Esophagus muscularis mucosa (tissue), 4 donors: ENCODE data around the gene SHC1. TPM values are rescaled to one million over a fixed set of nuclear protein-coding genes. Genes with fewer than 3 reads are reported as not detected.
"Not testable (repeated sequence)": the region's sequence is repeated elsewhere in the genome, so short reads cannot be mapped to it uniquely, and the experiment has no call there.

ENCODE experiments used
- DNase-seq: peaks from one replicate; pipeline ENCODE4 v3.0.0-alpha.2; 2017; ENCODE audit errors: extremely low spot score
- H3K27ac ChIP-seq, 4 donors: fragments of 200-600 bp; sonication (generic); replicated peaks in 1 of 4; 1 replicate in 3 of 4; 2 replicates in 1 of 4; pipeline ENCODE4 v1.5.1; 2016 to 2019; ENCODE audit warnings: mild to moderate bottlenecking in 1 of 4
- H3K27me3 ChIP-seq, 4 donors: fragments of 200-600 bp; sonication (generic); one replicate each; pipeline versions ENCODE4 v1.5.1 to v1.6.0; 2016 to 2019
- H3K36me3 ChIP-seq, 4 donors: fragments of 200-600 bp; sonication (generic); one replicate each; pipeline ENCODE4 v1.5.1; 2016 to 2019
- H3K4me1 ChIP-seq, 4 donors: fragments of 200-600 bp; sonication (generic); one replicate each; pipeline ENCODE4 v1.5.1; 2016 to 2019
- H3K4me3 ChIP-seq, 4 donors: fragments of 200-600 bp; sonication (generic); 1 replicate in 2 of 4; 2 replicates in 2 of 4; pipeline ENCODE4 v1.5.1; 2016 to 2019; ENCODE audit warnings: mild to moderate bottlenecking in 4 of 4, moderate library complexity in 1 of 4
- H3K9me3 ChIP-seq, 4 donors: fragments of 200-600 bp; sonication (generic); 1 replicate in 3 of 4; 2 replicates in 1 of 4; pipeline ENCODE4 v1.5.1; 2016 to 2019
- CTCF ChIP-seq, 3 experiments: fragments of 200-600 bp in 2 of 3; fragments of 450-650 bp in 1 of 3; sonication (generic) in 2 of 3; IDR thresholded peaks; one replicate each; pipeline ENCODE4 v1.5.1; 2017 to 2019; ENCODE audit warnings: antibody characterized with exemption in 3 of 3, mild to moderate bottlenecking in 2 of 3, moderate library complexity in 1 of 3
- EP300 ChIP-seq: sonication (generic); formaldehyde crosslinking; IDR thresholded peaks from one replicate; pipeline ENCODE4 v1.6.1; 2017; ENCODE audit warnings: antibody characterized with exemption
- POLR2A ChIP-seq: fragments of 450-650 bp; IDR thresholded peaks from one replicate; pipeline ENCODE4 v1.6.1; 2017; ENCODE audit warnings: antibody characterized with exemption, moderate library complexity, mild to moderate bottlenecking, low read depth
- POLR2AphosphoS5 ChIP-seq, 2 donors: sonication (generic); formaldehyde crosslinking; IDR thresholded peaks; one replicate each; pipeline ENCODE4 v1.6.1; 2017; ENCODE audit warnings: antibody characterized with exemption in 2 of 2
- WGBS: methylation state at CpG from one replicate; pipeline ENCODE4 v1.1.5; 2018; 5-methylcytosine and 5-hydroxymethylcytosine counted together
- intact Hi-C: fragments of 100-400 bp; cut with DNase I; formaldehyde crosslinking; loops from one replicate; pipeline ENCODE4 v1.15.1; 2023
- total RNA-seq, 4 donors: library from RNA; depleted of rRNA; stranded (reverse); fragments of >200 nt; gene quantifications; one replicate each; pipeline versions ENCODE4 v1.1.0 to v1.2.1, GENCODE V29; 2016

SHC1 gene
- total RNA-seq, 4 donors from 2014 or later = 60.6 to 101 (median 93.4) TPM

DNA sequence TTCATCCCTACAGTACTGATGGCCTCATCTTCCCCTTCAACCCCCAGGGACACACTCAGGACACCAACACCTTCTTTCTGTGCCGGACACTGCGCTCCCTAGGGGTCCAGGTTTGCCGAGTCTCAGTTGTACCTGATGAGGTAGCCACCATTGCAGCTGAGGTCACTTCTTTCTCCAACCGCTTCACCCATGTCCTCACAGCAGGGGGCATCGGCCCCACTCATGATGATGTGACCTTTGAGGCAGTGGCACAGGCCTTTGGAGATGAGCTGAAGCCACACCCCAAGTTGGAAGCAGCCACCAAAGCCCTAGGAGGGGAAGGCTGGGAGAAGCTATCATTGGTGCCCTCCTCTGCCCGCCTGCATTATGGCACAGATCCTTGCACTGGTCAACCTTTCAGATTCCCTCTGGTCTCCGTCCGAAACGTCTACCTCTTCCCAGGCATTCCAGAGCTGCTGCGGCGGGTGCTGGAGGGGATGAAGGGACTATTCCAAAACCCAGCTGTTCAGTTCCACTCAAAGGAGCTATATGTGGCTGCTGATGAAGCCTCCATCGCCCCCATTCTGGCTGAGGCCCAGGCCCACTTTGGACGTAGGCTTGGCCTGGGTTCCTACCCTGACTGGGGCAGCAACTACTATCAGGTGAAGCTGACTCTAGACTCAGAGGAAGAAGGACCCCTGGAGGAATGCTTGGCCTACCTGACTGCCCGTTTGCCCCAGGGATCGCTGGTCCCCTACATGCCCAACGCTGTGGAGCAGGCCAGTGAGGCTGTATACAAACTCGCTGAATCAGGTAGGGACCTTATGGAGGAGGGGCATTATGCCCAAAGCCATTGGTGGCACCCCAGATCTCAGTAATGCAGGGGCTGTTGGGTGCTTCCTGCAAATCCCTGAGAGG, 17.8 kb upstream of the SHC1 start:
- Histone ChIP-seq H3K36me3 (peaks cover 7 to 66% (median 60%) of the 10 kb centered on the region in 4 donors), H3K27ac (no peak overlapping the region), H3K27me3 (no peaks in the 10 kb centered on the region), H3K9me3 (no peaks in the 10 kb centered on the region), H3K4me1 (peaks cover 11 to 32% (median 21%) of the 10 kb centered on the region in 4 donors), H3K4me3 (no peak overlapping the region)
- intact Hi-C loops = no loop called here
- no peak for DNase-seq
- 89% methylated on average over 11 of the region's 17 CpGs for WGBS
- TF ChIP-seq POLR2AphosphoS5 (IDR thresholded peaks at IDR 0.05) = no peak
- TF ChIP-seq EP300 = no peak
- no peak for TF ChIP-seq POLR2A
- no peak for TF ChIP-seq CTCF (IDR thresholded peaks at IDR 0.05)

- no peaks in the 10 kb centered on the region for H3K27me3 ChIP-seq
- H3K9me3 ChIP-seq = no peaks in the 10 kb centered on the region
- peaks cover 7 to 56% (median 51%) of the 10 kb centered on the region in 4 donors for H3K36me3 ChIP-seq
- H3K27ac ChIP-seq = no peak overlapping the region
- no peak overlapping the region for H3K4me3 ChIP-seq
- TF ChIP-seq POLR2AphosphoS5 (IDR thresholded peaks at IDR 0.05) (no peak), EP300 (no peak), POLR2A (no peak), CTCF (IDR thresholded peaks at IDR 0.05) (no peak)
- 66% methylated on average over 6 of the region's 6 CpGs for whole genome bisulfite sequencing
- intact Hi-C loops = no loop called here
- DNase-seq = no peak
- H3K4me1 ChIP-seq = peaks cover 16 to 37% (median 26%) of the 10 kb centered on the region in 4 donors
Observed at GRCh38 chr1:154987326-154987725, 16.8 kb upstream of the SHC1 start.

DNA sequence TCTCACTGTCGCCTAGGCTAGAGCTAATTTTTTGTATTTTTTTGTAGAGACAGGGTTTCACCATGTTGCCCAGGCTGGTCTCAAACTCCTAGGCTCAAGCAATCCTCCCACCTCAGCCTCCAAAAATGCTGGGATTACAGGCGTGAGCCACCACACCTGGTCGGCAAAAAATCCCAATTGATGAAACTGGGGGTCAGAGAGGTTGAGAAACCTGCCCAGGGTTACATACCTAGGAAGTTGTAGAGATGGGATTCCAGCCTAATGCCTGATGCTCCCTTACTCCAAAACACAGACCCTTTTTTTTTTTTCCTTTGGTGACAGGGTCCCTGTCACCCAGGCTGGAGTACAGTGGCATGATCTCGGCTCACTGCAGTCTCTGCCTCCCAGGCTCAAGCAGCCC, 16.2 kb upstream of the SHC1 start:
- Histone ChIP-seq H3K36me3 (peaks cover 7 to 52% (median 47%) of the 10 kb centered on the region in 4 donors), H3K4me1 (peaks cover 18 to 43% (median 29%) of the 10 kb centered on the region in 4 donors)
- DNase-seq, intact Hi-C loops, H3K4me3 ChIP-seq, H3K27ac ChIP-seq, H3K27me3 ChIP-seq, H3K9me3 ChIP-seq: not testable (repeated sequence)
- 86% methylated on average over 4 of the region's 4 CpGs for WGBS

DNA sequence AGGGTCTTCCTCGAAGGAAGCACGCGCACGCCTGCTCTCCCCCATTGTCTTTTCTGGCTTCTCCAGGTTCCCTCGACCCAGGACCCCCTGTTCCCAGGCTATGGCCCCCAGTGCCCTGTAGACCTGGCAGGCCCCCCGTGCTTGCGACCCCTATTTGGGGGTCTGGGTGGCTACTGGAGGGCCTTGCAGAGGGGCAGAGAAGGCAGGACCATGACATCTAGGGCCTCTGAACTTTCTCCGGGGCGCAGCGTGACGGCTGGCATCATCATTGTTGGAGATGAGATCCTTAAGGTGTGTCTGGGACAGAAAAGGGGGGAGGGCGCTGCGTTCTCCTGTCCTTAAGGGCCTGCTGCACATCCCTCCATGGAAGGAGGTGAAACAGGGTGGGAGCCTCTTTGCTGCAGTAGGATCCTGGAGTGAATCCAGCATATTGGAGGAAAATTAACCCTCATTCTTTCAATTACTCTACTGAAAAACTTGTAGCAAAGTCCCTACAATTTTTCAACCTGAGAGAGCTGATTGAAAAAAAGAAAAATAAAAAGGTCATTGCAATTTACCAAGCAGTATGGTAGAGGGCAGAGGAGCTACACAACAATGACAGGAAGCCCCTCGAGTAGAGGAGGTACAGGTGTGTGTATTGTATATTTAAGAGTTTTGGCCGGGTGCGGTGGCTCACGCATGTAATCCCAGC, 13.4 kb upstream of the SHC1 start:
- H3K27ac ChIP-seq = peak overlapping the region; percentile 76 to 85 (median 83)
- intact Hi-C loops = no loop called here
- H3K4me3 ChIP-seq = peak overlapping the region; percentile 71 to 85 (median 74)
- peaks cover 0 to 27% (median 23%) of the 10 kb centered on the region in 4 donors for H3K36me3 ChIP-seq
- no peaks in the 10 kb centered on the region for H3K27me3 ChIP-seq
- peaks cover 18 to 37% (median 25%) of the 10 kb centered on the region in 4 donors for H3K4me1 ChIP-seq
- no peaks in the 10 kb centered on the region for H3K9me3 ChIP-seq
- WGBS = 19% methylated on average over 13 of the region's 17 CpGs
- no peak for TF ChIP-seq EP300
- no peak for TF ChIP-seq POLR2AphosphoS5 (IDR thresholded peaks at IDR 0.05)
- TF ChIP-seq POLR2A = no peak
- no peak for DNase-seq

DNA sequence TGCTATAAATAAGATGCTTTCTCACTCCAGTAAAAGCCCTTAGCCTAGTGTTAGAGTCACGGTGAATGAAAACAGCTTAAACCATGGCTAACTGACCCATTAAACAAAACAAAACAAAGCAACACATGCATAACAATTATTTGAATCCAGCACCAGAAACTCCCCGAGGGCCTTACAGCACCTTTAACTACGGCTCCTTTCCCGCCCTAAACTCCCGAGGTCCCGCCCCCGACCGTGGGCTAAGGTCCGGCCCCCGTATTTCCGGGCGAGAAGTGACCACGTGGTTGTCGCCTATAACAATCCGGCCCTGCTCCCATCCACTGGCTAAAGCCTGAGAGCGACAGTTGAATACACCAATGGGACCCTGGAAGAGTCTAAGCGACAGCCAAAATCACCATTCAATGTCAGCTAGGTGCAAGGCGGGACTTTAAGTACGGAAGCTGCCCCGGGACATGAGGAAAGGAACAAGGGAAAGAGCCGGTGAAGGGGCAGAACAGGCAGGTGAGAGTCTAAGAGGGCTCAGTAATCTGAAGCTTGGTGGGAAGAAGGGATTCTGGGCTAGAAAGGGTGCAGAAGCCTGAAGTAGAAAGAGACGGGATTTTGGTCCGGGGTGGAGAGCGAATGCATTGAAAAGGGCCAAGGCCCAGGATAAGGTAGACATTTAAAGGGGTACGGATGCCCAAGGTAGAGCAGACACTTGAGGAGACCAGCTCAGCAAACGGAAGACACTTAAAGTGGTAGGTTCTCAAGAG, 12.5 kb upstream of the SHC1 start, which contains the start of gene FLAD1:
Gene FLAD1, plus strand, starts transcription at position 448 of the 752 bp plus-strand sequence. CDS start 351 bp downstream, outside the sequence.
- no peaks in the 10 kb centered on the region for H3K27me3 ChIP-seq
- DNase-seq = peak; percentile 99
- peak in 1 of 3 experiments; percentile 37 for TF ChIP-seq CTCF (IDR thresholded peaks at IDR 0.05)
- no peak for TF ChIP-seq EP300
- TF ChIP-seq POLR2AphosphoS5 (IDR thresholded peaks at IDR 0.05) = peak; percentile 82 to 86
- TF ChIP-seq POLR2A = no peak
- peaks cover 0 to 24% (median 17%) of the 10 kb centered on the region in 4 donors for H3K36me3 ChIP-seq
- H3K27ac ChIP-seq = peak within 1 kb of the TSS; percentile 76 to 85 (median 83)
- intact Hi-C loops = no loop called here
- peaks cover 18 to 31% (median 24%) of the 10 kb centered on the region in 4 donors for H3K4me1 ChIP-seq
- WGBS = 1% methylated on average over 23 of the region's 26 CpGs
- peak within 1 kb of the TSS; percentile 71 to 85 (median 74) for H3K4me3 ChIP-seq
- H3K9me3 ChIP-seq = no peaks in the 10 kb centered on the region
